MCF 10A (cell line): Measurements from ENCODE around the gene TCF7. TPM values are rescaled to one million over a fixed set of nuclear protein-coding genes. Genes with fewer than 3 reads are reported as not detected.

ENCODE experiments used
- BruUV-seq: library from RNA; stranded (reverse); fragments of 400-500 nt; replicated peaks from 2 replicates; lab custom pipeline; 2021; lab: Mats Ljungman, UMichigan
- CTCF ChIA-PET: fragments of 300-600 bp; sonication (Branson Sonifier 250); formaldehyde crosslinking; extraction: SDS; loops from one replicate; lab custom pipeline; 2021; ENCODE audit warnings: antibody characterized with exemption, inconsistent platforms; lab: Yijun Ruan, JAX
- POLR2A ChIA-PET: fragments of 300-600, 350-650 bp; sonication (Branson Sonifier 250); formaldehyde crosslinking; extraction: SDS; loops from one replicate; lab custom pipeline; 2020; ENCODE audit warnings: antibody characterized with exemption, inconsistent platforms; lab: Yijun Ruan, JAX
- DNase-seq: peaks from one replicate; pipeline ENCODE4 v3.0.0-alpha.2; 2018; ENCODE audit not compliant: unreplicated experiment
- H3K27ac Mint-ChIP-seq: one replicate; pipeline ENCODE4 v1.8.0; 2022; ENCODE audit warnings: mild to moderate bottlenecking, low read depth, mixed read lengths; ENCODE audit not compliant: unreplicated experiment
- H3K27me3 Mint-ChIP-seq: one replicate; pipeline ENCODE4 v1.8.0; 2022; ENCODE audit warnings: mixed read lengths; ENCODE audit not compliant: insufficient read depth, unreplicated experiment
- H3K36me3 Mint-ChIP-seq: one replicate; pipeline ENCODE4 v1.8.0; 2022; ENCODE audit warnings: mild to moderate bottlenecking, moderate library complexity, mixed read lengths; ENCODE audit not compliant: insufficient read depth, unreplicated experiment
- H3K4me1 Mint-ChIP-seq: one replicate; pipeline ENCODE4 v1.8.0; 2022; ENCODE audit warnings: mixed read lengths; ENCODE audit not compliant: insufficient read depth, unreplicated experiment
- H3K4me3 Mint-ChIP-seq: one replicate; pipeline ENCODE4 v1.8.0; 2022; ENCODE audit warnings: mild to moderate bottlenecking, moderate library complexity, mixed read lengths; ENCODE audit not compliant: unreplicated experiment
- H3K9me3 Mint-ChIP-seq: one replicate; pipeline ENCODE4 v1.8.0; 2022; ENCODE audit warnings: mixed read lengths; ENCODE audit not compliant: unreplicated experiment
- CTCF ChIP-seq: fragments of 200-600 bp; IDR thresholded peaks from one replicate; pipeline ENCODE4 v1.8.0; 2022; ENCODE audit warnings: antibody characterized with exemption, mild to moderate bottlenecking; ENCODE audit not compliant: unreplicated experiment
- intact Hi-C: fragments of 100-400 bp; cut with micrococcal nuclease; formaldehyde crosslinking; loops from 2 replicates; pipeline ENCODE4 v1.14.1; 2022
- total RNA-seq: library from RNA; stranded (reverse); gene quantifications from 2 replicates; pipeline ENCODE4 v1.2.3, GENCODE V29; 2022

The TCF7 gene
- total RNA-seq, 1 experiment from 2014 or later = 0.42 TPM

- Mint-ChIP-seq H3K4me3 (peak overlapping the region; percentile 74), H3K36me3 (peaks cover 7% of the 10 kb centered on the region), H3K27ac (no peak overlapping the region), H3K4me1 (peaks cover 16% of the 10 kb centered on the region), H3K27me3 (no peaks in the 10 kb centered on the region), H3K9me3 (no peaks in the 10 kb centered on the region)
- intact Hi-C loops = no loop called here
- DNase-seq = no peak
- CTCF ChIA-PET = interaction anchor here (0.9 to 2.0 kb wide), 3 partner anchors 25 to 75 kb away, joined by 3 to 13 read pairs (median 6); no protein-coding TSS in a partner anchor
- no TSS peak for BruUV-seq
- POLR2A ChIA-PET = interaction anchor here (0.6 to 0.8 kb wide), 3 partner anchors 21 to 53 kb away, joined by 3 to 4 read pairs (median 4); no protein-coding TSS in a partner anchor
- TF ChIP-seq CTCF = no peak
These were observed 665 bp downstream of the TCF7 start for GRCh38 chr5:134114886-134115805.

- no peak for TF ChIP-seq CTCF
- no TSS peak for BruUV-seq
- H3K4me3 Mint-ChIP-seq = peak overlapping the region; percentile 74
- intact Hi-C loops = no loop called here
- peaks cover 7% of the 10 kb centered on the region for H3K36me3 Mint-ChIP-seq
- ChIA-PET CTCF (interaction anchor here (1.1 kb wide), 1 partner anchor 76 kb away, joined by 6 read pairs; no protein-coding TSS in a partner anchor), POLR2A (interaction anchor here (0.6 kb wide), 1 partner anchor 33 kb away, joined by 3 read pairs; no protein-coding TSS in a partner anchor)
- H3K4me1 Mint-ChIP-seq = peaks cover 10% of the 10 kb centered on the region
- no peak overlapping the region for H3K27ac Mint-ChIP-seq
- no peaks in the 10 kb centered on the region for H3K27me3 Mint-ChIP-seq
- no peak for DNase-seq
- no peaks in the 10 kb centered on the region for H3K9me3 Mint-ChIP-seq
These were observed 1.3 kb downstream of the TCF7 start for GRCh38 chr5:134115806-134116175.

- CTCF ChIA-PET = interaction anchor here (1.1 kb wide), 1 partner anchor 76 kb away, joined by 6 read pairs; no protein-coding TSS in a partner anchor
- H3K36me3 Mint-ChIP-seq = peaks cover 7% of the 10 kb centered on the region
- POLR2A ChIA-PET = interaction anchor here (1.3 kb wide), 1 partner anchor 113 kb away, joined by 3 read pairs; no protein-coding TSS in a partner anchor
- TF ChIP-seq CTCF = no peak
- peaks cover 6% of the 10 kb centered on the region for H3K4me1 Mint-ChIP-seq
- no TSS peak for BruUV-seq
- H3K27me3 Mint-ChIP-seq = no peaks in the 10 kb centered on the region
- no peak overlapping the region for H3K27ac Mint-ChIP-seq
- H3K9me3 Mint-ChIP-seq = no peaks in the 10 kb centered on the region
- peak overlapping the region; percentile 74 for H3K4me3 Mint-ChIP-seq
- intact Hi-C loops = no loop called here
- no peak for DNase-seq
These were observed 1.8 kb downstream of the TCF7 start for GRCh38 chr5:134116286-134116685.
